Neural crest cell (in vitro differentiated cells): ENCODE measurements around the gene RETREG1. TPM values are rescaled to one million over a fixed set of nuclear protein-coding genes. Genes with fewer than 3 reads are reported as not detected.
"Not testable (repeated sequence)": the region's sequence is repeated elsewhere in the genome, so short reads cannot be mapped to it uniquely, and the experiment has no call there.

ENCODE experiments used
- DNase-seq: peaks from one replicate; pipeline ENCODE4 v3.0.0; 2021; ENCODE audit warnings: low read depth, mixed read lengths, low spot score
- H3K27ac Mint-ChIP-seq: one replicate; pipeline ENCODE4 v1.8.0; 2021; ENCODE audit warnings: mild to moderate bottlenecking, mixed read lengths; ENCODE audit not compliant: unreplicated experiment
- H3K27me3 Mint-ChIP-seq: 2 replicates; pipeline ENCODE4 v1.8.0; 2021; ENCODE audit warnings: low read depth, mild to moderate bottlenecking, mixed read lengths
- H3K36me3 Mint-ChIP-seq: 2 replicates; pipeline ENCODE4 v1.8.0; 2021; ENCODE audit warnings: low read depth, mild to moderate bottlenecking, mixed read lengths
- H3K4me1 Mint-ChIP-seq: 2 replicates; pipeline ENCODE4 v1.8.0; 2021; ENCODE audit warnings: mixed read lengths
- H3K4me3 Mint-ChIP-seq: one replicate; pipeline ENCODE4 v1.8.0; 2021; ENCODE audit warnings: mild to moderate bottlenecking, mixed read lengths
- H3K9me3 Mint-ChIP-seq: 2 replicates; pipeline ENCODE4 v1.8.0; 2021; ENCODE audit warnings: mixed read lengths
- total RNA-seq: library from RNA; stranded (reverse); gene quantifications from 2 replicates; pipeline ENCODE4 v1.2.1, GENCODE V29; 2021
- TF ChIP-seq, protein P1 (sequence below): fragments of 200-600 bp; sonication (generic); conservative IDR thresholded peaks from 2 replicates; pipeline ENCODE4 v1.5.0; 2021; ENCODE audit warnings: antibody characterized with exemption, mild to moderate bottlenecking

Gene RETREG1
- total RNA-seq, 1 donor from 2014 or later, result 6.2 TPM

DNA sequence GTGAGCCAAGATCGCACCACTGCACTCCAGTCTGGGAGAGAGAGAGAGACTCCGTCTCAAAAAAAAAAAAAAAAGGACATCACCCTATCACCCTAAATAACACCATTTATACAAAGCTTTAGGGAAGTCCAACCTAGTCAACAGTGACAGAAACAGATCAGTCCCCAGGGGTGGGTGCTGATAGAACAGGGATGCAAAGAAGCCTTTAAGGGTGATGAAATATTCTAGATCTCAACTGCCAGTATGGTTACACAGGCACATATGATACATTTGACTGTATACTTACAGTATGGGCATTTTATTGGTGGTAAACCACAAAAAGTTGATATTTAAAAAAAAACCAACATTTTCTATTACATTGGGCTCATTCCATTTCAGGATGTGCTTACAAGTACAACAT, 4.8 kb downstream of the RETREG1 start:
- Mint-ChIP-seq H3K9me3 (no peaks in the 10 kb centered on the region), H3K4me1 (peaks cover 8% of the 10 kb centered on the region), H3K27me3 (peaks cover 20% of the 10 kb centered on the region), H3K36me3 (no peaks in the 10 kb centered on the region), H3K27ac (no peak overlapping the region), H3K4me3 (no peak overlapping the region)
- DNase-seq, result no peak
- TF ChIP-seq, protein P1, sequence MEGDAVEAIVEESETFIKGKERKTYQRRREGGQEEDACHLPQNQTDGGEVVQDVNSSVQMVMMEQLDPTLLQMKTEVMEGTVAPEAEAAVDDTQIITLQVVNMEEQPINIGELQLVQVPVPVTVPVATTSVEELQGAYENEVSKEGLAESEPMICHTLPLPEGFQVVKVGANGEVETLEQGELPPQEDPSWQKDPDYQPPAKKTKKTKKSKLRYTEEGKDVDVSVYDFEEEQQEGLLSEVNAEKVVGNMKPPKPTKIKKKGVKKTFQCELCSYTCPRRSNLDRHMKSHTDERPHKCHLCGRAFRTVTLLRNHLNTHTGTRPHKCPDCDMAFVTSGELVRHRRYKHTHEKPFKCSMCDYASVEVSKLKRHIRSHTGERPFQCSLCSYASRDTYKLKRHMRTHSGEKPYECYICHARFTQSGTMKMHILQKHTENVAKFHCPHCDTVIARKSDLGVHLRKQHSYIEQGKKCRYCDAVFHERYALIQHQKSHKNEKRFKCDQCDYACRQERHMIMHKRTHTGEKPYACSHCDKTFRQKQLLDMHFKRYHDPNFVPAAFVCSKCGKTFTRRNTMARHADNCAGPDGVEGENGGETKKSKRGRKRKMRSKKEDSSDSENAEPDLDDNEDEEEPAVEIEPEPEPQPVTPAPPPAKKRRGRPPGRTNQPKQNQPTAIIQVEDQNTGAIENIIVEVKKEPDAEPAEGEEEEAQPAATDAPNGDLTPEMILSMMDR, result no peak

GRCh38 chr5:16610896-16611295, 5.9 kb downstream of the RETREG1 start:
- not testable (repeated sequence) for H3K9me3 Mint-ChIP-seq, H3K27ac Mint-ChIP-seq, H3K36me3 Mint-ChIP-seq, H3K4me1 Mint-ChIP-seq, DNase-seq, H3K4me3 Mint-ChIP-seq
- H3K27me3 Mint-ChIP-seq, result peaks cover 15% of the 10 kb centered on the region

DNA sequence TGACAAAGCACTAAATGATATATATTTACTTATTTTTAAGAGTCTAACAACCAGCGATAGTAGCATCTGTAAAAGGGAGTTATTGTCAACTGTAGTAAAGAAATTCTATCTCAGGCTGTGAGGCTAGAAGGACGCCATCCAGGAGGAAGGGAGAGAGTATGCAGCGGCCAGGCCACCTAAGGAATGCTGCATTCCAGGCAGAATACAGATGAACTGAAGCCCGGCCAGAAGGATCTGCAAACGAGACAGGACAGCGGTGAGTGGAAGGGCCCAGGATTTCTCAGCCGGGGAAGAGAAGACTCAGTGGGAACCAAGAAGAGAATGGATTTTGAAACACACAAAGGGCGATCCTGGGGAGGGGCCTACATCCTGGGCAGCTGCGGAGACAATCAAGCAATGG, 7.4 kb downstream of the RETREG1 start:
- Mint-ChIP-seq H3K4me3 (no peak overlapping the region), H3K36me3 (peaks cover 3% of the 10 kb centered on the region), H3K4me1 (no peaks in the 10 kb centered on the region), H3K27ac (no peak overlapping the region), H3K9me3 (no peaks in the 10 kb centered on the region), H3K27me3 (peaks cover 5% of the 10 kb centered on the region)
- no peak for DNase-seq
- TF ChIP-seq, protein P1, result no peak

DNA sequence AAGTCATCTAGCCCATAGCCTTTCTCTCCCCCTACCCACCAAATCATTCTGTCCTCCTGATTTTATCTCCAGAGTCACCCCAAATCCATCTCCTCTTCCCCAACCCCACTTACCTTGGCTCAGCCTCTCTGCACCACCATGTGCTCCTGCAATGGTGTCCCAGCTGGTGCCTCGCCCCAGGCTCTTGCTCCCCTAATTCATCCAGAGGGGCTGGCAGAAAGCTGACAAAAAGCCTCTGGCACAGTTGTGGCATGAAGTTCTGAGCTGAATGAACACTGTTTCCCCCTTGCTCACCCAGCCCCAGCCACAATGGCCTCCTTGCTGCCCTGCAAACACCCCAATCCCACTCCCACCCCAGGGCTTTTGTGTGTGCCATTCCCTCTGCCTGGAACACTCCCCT, 10.2 kb downstream of the RETREG1 start:
- TF ChIP-seq, protein P1, result no peak
- Mint-ChIP-seq H3K4me1 (peaks cover 6% of the 10 kb centered on the region), H3K9me3 (no peaks in the 10 kb centered on the region), H3K4me3 (no peak overlapping the region), H3K36me3 (peaks cover 3% of the 10 kb centered on the region), H3K27me3 (peaks cover 2% of the 10 kb centered on the region), H3K27ac (no peak overlapping the region)
- DNase-seq, result no peak

GRCh38 chr5:16603701-16604100, 13.1 kb downstream of the RETREG1 start:
- H3K27me3 Mint-ChIP-seq, result no peaks in the 10 kb centered on the region
- DNase-seq, result no peak
- H3K9me3 Mint-ChIP-seq, result no peaks in the 10 kb centered on the region
- TF ChIP-seq, protein P1, result no peak
- H3K4me1 Mint-ChIP-seq, result peaks cover 20% of the 10 kb centered on the region
- H3K4me3 Mint-ChIP-seq, result no peak overlapping the region
- no peak overlapping the region for H3K27ac Mint-ChIP-seq
- H3K36me3 Mint-ChIP-seq, result peaks cover 3% of the 10 kb centered on the region

GRCh38 chr5:16603295-16603694, 13.5 kb downstream of the RETREG1 start:
- peaks cover 3% of the 10 kb centered on the region for H3K36me3 Mint-ChIP-seq
- H3K4me1 Mint-ChIP-seq, result peaks cover 20% of the 10 kb centered on the region
- H3K27me3 Mint-ChIP-seq, result no peaks in the 10 kb centered on the region
- TF ChIP-seq, protein P1, result no peak
- DNase-seq, result no peak
- no peak overlapping the region for H3K4me3 Mint-ChIP-seq
- H3K27ac Mint-ChIP-seq, result no peak overlapping the region
- H3K9me3 Mint-ChIP-seq, result no peaks in the 10 kb centered on the region
